ENCODE results near the gene NAT16. TPM values are rescaled to one million over a fixed set of nuclear protein-coding genes. Genes with fewer than 3 reads are reported as not detected.
A peak's percentile ranks its signal among the peaks of the same experiment; 100 is the strongest.

NAT16 gene
- total RNA-seq, 1 donor from 2014 or later = 2.4 TPM

GRCh38 chr7:101156866-101157589, 23.1 kb downstream of the NAT16 start:
- peaks cover 6% of the 10 kb centered on the region for H3K4me1 Mint-ChIP-seq (ENCODE audit: low read depth, unreplicated experiment)
- H3K27ac Mint-ChIP-seq (ENCODE audit: unreplicated experiment) = no peak overlapping the region
- no peak for DNase-seq
- TF ChIP-seq CTCF (IDR thresholded peaks at IDR 0.05; ENCODE audit: partially characterized antibody, unreplicated experiment) = no peak
- H3K4me3 Mint-ChIP-seq (ENCODE audit: unreplicated experiment) = no peak overlapping the region
- H3K27me3 Mint-ChIP-seq (ENCODE audit: unreplicated experiment) = peaks cover 17% of the 10 kb centered on the region
- H3K36me3 Mint-ChIP-seq (ENCODE audit: unreplicated experiment) = no peaks in the 10 kb centered on the region
- H3K9me3 Mint-ChIP-seq (ENCODE audit: unreplicated experiment) = peaks cover 9% of the 10 kb centered on the region

GRCh38 chr7:101156277-101156676, 23.8 kb downstream of the NAT16 start:
- Mint-ChIP-seq H3K36me3 (ENCODE audit: unreplicated experiment) (no peaks in the 10 kb centered on the region), H3K27me3 (ENCODE audit: unreplicated experiment) (peaks cover 13% of the 10 kb centered on the region), H3K27ac (ENCODE audit: unreplicated experiment) (no peak overlapping the region), H3K4me1 (ENCODE audit: low read depth, unreplicated experiment) (peaks cover 6% of the 10 kb centered on the region), H3K4me3 (ENCODE audit: unreplicated experiment) (peak overlapping the region; percentile 28), H3K9me3 (ENCODE audit: unreplicated experiment) (peaks cover 7% of the 10 kb centered on the region)
- no peak for TF ChIP-seq CTCF (IDR thresholded peaks at IDR 0.05; ENCODE audit: partially characterized antibody, unreplicated experiment)
- DNase-seq = no peak

GRCh38 chr7:101155303-101155702, 24.8 kb downstream of the NAT16 start:
- Mint-ChIP-seq H3K9me3 (ENCODE audit: unreplicated experiment) (peaks cover 7% of the 10 kb centered on the region), H3K36me3 (ENCODE audit: unreplicated experiment) (no peaks in the 10 kb centered on the region), H3K4me3 (ENCODE audit: unreplicated experiment) (peak overlapping the region; percentile 68), H3K27me3 (ENCODE audit: unreplicated experiment) (peaks cover 11% of the 10 kb centered on the region), H3K27ac (ENCODE audit: unreplicated experiment) (peak overlapping the region; percentile 52), H3K4me1 (ENCODE audit: low read depth, unreplicated experiment) (peaks cover 6% of the 10 kb centered on the region)
- TF ChIP-seq CTCF (IDR thresholded peaks at IDR 0.05; ENCODE audit: partially characterized antibody, unreplicated experiment) = no peak
- no peak for DNase-seq

GRCh38 chr7:101154693-101155102, 25.4 kb downstream of the NAT16 start:
- no peak overlapping the region for H3K27ac Mint-ChIP-seq (ENCODE audit: unreplicated experiment)
- no peaks in the 10 kb centered on the region for H3K36me3 Mint-ChIP-seq (ENCODE audit: unreplicated experiment)
- no peak for TF ChIP-seq CTCF (IDR thresholded peaks at IDR 0.05; ENCODE audit: partially characterized antibody, unreplicated experiment)
- no peak for DNase-seq
- H3K4me3 Mint-ChIP-seq (ENCODE audit: unreplicated experiment) = peak overlapping the region; percentile 68
- H3K4me1 Mint-ChIP-seq (ENCODE audit: low read depth, unreplicated experiment) = peaks cover 7% of the 10 kb centered on the region
- peaks cover 7% of the 10 kb centered on the region for H3K9me3 Mint-ChIP-seq (ENCODE audit: unreplicated experiment)
- H3K27me3 Mint-ChIP-seq (ENCODE audit: unreplicated experiment) = peaks cover 11% of the 10 kb centered on the region

- peak within 1 kb of the TSS; percentile 78 for H3K4me3 Mint-ChIP-seq (ENCODE audit: unreplicated experiment)
- peaks cover 7% of the 10 kb centered on the region for H3K4me1 Mint-ChIP-seq (ENCODE audit: low read depth, unreplicated experiment)
- H3K27me3 Mint-ChIP-seq (ENCODE audit: unreplicated experiment) = peaks cover 8% of the 10 kb centered on the region
- peak within 1 kb of the TSS; percentile 80 for H3K27ac Mint-ChIP-seq (ENCODE audit: unreplicated experiment)
- TF ChIP-seq CTCF (IDR thresholded peaks at IDR 0.05; ENCODE audit: partially characterized antibody, unreplicated experiment) = no peak
- DNase-seq = peak; percentile 99
- peaks cover 7% of the 10 kb centered on the region for H3K9me3 Mint-ChIP-seq (ENCODE audit: unreplicated experiment)
- H3K36me3 Mint-ChIP-seq (ENCODE audit: unreplicated experiment) = no peaks in the 10 kb centered on the region
Observed at GRCh38 chr7:101153969-101154692, 26.0 kb downstream of the NAT16 start, which contains the start of gene AP1S1. TSS of gene AP1S1 (plus strand) at chr7:101154476. CDS start at chr7:101154515, 39 bp downstream.
